NCI-H524 treated with DMSO at 0.1 percent for 48 hours (cell line): ENCODE results near the gene HECW1.
"Not testable (repeated sequence)": the region's sequence is repeated elsewhere in the genome, so short reads cannot be mapped to it uniquely, and the experiment has no call there.

Experiments used
- DNase-seq: peaks from one replicate; lab custom pipeline; 2025; lab: John Stamatoyannopoulos, UW

HECW1 gene

DNA sequence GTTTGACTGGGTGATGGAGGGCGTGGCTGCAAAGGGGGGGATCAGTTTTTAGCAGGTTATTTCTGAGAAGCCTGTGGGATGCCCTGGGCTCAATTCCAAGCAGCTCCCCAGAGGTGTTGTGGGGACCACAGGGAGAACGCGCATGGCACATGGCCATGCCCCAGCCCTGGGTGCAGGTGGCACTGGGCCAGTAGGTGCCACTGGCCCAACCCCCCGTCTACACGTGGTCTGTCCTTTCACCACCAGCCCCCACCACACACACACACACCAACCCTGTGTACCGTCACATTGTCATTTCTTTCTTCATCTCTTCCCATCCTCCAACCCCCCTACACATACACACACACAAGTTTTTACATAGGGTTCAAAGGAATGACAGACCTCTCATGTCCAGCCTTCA is 355.4 kb downstream of the HECW1 start:
- DNase-seq: no peak

DNA sequence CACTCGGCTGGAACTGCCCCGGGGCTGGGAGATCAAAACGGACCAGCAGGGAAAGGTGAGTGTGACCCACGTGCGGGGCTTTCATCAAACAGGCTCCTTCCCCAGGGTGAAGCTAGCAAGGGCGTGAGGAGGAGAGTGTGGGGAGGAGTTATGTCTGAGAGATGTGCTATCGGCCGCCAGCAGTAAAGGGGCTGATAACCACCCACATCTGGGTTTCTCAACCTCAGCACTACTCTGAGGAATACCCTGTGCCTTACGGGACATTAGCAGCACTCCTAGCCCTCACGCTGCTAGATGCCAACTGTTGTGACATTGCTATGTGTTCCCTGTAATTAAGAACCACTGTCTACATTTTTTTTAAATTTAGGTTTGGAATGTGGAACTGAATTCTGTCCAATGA is 356.6 kb downstream of the HECW1 start:
- DNase-seq: no peak

- DNase-seq: no peak
Observed at GRCh38 chr7:43470110-43470509, 357.7 kb downstream of the HECW1 start.

DNA sequence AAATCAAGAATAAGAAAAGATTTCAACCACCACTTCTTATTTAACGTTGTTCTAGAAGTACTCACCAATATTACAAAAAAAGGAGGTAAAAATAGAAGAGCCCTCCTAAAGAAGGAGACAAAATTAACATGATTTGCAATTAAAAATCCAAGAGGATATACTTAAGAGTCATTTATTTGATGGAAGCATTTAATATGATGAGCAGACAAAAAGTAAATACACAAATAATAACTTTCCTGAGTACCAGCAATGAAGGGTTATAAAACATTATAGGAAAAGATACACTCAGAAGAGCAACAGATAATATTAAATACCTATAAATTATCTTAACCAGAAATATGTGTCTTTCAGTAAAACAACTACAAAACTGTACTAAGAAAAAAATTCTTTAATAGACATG is 363.5 kb downstream of the HECW1 start:
- no peak for DNase-seq

- DNase-seq: no peak
Observed at GRCh38 chr7:43476896-43477295, 364.4 kb downstream of the HECW1 start.

- DNase-seq: no peak
Observed at GRCh38 chr7:43479042-43479441, 366.6 kb downstream of the HECW1 start.

DNA sequence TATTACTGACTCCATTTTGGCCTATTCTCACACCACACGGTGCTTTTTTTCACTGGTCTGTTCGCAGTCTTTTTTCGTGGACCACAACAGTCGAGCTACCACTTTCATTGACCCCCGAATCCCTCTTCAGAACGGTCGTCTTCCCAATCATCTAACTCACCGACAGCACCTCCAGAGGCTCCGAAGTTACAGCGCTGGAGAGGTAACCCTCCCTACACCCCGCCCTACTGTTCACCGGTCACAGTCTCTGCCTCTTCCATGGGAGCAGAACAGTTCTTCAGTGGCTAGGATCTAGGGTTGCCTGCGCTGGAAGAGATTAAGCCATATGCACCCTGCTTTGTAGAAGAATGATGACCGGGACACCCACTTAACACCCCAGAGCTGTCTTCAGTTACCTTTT is 367.1 kb downstream of the HECW1 start:
- no peak for DNase-seq

- DNase-seq: no peak
Observed at GRCh38 chr7:43480581-43480980, 368.1 kb downstream of the HECW1 start.

DNA sequence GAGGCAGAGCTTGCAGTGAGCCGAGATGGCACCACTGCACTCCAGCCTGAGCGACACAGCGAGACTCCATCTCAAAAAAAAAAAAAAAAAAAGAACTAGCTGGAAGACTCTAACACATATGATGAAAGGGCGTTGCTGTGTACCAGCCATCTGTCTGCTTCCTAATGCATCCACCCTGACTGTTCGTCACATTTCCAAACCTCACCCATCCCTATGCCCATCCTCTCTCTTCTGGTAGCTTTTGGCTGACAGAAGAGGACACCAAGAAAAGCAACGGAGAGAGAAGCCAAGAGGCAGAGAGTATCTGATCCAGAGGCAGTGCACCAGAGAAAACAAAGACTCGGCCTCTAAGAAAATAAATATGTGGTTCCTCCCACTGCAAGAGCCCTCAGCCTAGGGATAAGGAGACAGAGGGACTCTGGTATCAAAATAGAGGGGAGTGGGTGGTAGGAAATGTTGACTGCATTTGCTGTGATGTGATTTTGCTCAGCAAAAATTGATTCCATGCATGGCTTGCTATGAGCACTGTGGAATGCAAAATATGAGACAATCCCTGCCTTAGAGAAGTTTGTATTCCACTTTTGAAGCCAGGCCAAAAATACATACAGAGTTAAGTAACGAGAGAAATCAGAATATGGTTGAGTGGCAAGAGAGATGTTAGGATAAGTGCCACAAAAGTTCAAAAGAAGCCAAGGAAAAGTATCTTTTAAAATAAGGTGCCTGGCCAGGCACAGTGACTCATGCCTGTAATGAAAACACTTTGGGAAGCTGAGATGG is 369.6 kb downstream of the HECW1 start:
- DNase-seq: no peak

DNA sequence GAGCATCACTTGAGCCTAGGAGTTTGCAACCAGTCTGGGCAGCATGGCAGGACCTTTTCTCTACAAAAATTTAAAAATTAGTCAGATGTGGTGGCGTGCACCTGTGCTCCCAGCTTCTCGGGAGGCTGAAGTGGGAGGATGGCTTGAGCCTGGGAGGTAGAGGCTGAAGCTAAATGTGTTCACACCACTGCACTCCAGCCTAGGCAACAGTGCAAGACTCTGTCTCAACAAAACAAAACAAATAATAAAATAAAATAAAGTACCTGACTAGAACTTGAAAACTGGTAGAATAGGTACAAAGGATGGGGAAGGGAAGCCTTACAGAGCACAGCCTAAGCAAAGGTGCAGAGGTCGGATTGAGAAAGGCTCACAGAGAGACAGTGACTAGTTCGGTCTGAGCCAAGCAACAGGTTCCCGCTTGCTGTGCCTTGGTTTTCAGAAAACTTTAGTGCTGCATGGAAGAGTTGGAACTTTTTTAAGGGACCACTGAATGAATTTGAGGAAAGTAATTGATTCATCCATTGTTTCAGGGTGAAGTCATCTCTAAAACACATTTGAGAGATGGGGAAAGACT is 370.3 kb downstream of the HECW1 start:
- no peak for DNase-seq

GRCh38 chr7:43484678-43485395 is 372.4 kb downstream of the HECW1 start:
- DNase-seq: no peak

- DNase-seq: no peak
Observed at GRCh38 chr7:43485580-43485979, 373.1 kb downstream of the HECW1 start.

- not testable (repeated sequence) for DNase-seq
Observed at GRCh38 chr7:43486008-43486407, 373.6 kb downstream of the HECW1 start.

GRCh38 chr7:43486634-43487033 is 374.2 kb downstream of the HECW1 start:
- no peak for DNase-seq

- DNase-seq: no peak
Observed at GRCh38 chr7:43487731-43488073, 375.3 kb downstream of the HECW1 start.

- no peak for DNase-seq
Observed at GRCh38 chr7:43489257-43489656, 376.8 kb downstream of the HECW1 start.

GRCh38 chr7:43490016-43490415 is 377.6 kb downstream of the HECW1 start:
- DNase-seq: no peak

GRCh38 chr7:43491123-43491522 is 378.7 kb downstream of the HECW1 start:
- DNase-seq: no peak

DNA sequence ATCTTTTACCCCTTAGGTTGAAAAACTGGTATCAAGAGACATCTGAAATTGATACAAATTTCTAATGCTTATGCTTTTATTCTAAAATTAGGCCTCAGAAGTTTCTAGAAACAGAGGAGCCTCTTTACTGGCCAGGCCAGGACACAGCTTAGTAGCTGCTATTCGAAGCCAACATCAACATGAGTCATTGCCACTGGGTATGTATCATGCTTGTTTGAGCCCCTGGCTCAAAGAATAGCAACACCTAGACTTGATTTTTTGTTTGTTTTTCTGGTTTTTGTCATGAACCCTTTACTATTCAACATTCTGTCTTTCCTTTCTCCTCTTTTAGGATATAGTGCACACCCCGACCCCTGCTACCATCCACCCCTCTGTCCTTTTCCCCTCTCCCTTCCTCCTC is 379.5 kb downstream of the HECW1 start:
- no peak for DNase-seq

DNA sequence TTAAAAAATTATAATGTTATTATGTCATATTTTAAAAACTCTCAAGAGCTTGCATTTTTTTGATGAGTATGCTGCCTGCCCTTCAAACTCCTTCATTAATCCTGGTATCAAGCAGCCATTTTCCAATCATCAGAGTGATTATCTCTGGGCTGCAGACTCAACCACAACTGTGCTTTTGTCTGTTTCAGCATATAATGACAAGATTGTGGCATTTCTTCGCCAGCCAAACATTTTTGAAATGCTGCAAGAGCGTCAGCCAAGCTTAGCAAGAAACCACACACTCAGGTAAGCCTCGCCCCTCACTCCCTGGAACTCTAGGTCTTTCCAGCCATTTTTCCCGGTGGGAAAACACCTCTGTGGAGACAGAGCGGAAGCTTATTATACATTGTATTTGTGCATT is 380.4 kb downstream of the HECW1 start:
- DNase-seq: no peak

GRCh38 chr7:43495572-43495971 is 383.1 kb downstream of the HECW1 start:
- no peak for DNase-seq

DNA sequence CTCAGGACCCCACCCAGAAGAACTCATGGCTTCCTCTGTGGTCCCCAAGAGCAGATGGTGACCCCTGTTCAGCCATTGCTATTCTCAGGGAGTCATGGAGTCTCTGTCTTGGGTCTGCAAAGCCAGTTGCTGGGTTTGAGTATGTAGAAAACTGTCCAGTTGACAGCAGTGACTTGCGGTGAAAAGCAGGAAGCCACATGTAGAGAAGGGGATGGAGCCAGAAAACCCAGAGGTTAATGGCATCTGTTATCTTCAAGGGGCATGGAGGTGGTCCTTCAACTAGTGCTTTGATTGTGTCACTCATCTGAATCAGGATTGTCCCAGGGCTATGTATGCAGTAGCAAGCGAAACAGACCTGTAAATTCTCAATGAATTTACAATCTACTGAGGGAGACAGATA is 384.1 kb downstream of the HECW1 start:
- no peak for DNase-seq

- DNase-seq: no peak
Observed at GRCh38 chr7:43501870-43502269, 389.4 kb downstream of the HECW1 start.
